Upper lobe of left lung (tissue), 4 donors: Measurements from ENCODE around the gene MTG2.

Source experiments
- EP300 ChIP-seq, 4 donors: sonication (generic); formaldehyde crosslinking; IDR thresholded peaks; one replicate each; pipeline ENCODE4 v1.5.1; 2017; ENCODE audit warnings: antibody characterized with exemption in 4 of 4, control low read depth in 2 of 4
- POLR2A ChIP-seq, 4 donors: fragments of 450-650 bp; IDR thresholded peaks; one replicate each; pipeline ENCODE4 v1.5.1; 2016 to 2017; ENCODE audit warnings: antibody characterized with exemption in 4 of 4, mild to moderate bottlenecking in 2 of 4
- TF ChIP-seq, protein P1 (sequence below), 6 experiments: fragments of 450-650 bp in 4 of 6; fragments of 200-600 bp in 2 of 6; sonication (generic) in 2 of 6; IDR thresholded peaks; one replicate each; pipeline ENCODE4 v1.5.1; 2016 to 2019; ENCODE audit warnings: antibody characterized with exemption in 6 of 6

DNA sequence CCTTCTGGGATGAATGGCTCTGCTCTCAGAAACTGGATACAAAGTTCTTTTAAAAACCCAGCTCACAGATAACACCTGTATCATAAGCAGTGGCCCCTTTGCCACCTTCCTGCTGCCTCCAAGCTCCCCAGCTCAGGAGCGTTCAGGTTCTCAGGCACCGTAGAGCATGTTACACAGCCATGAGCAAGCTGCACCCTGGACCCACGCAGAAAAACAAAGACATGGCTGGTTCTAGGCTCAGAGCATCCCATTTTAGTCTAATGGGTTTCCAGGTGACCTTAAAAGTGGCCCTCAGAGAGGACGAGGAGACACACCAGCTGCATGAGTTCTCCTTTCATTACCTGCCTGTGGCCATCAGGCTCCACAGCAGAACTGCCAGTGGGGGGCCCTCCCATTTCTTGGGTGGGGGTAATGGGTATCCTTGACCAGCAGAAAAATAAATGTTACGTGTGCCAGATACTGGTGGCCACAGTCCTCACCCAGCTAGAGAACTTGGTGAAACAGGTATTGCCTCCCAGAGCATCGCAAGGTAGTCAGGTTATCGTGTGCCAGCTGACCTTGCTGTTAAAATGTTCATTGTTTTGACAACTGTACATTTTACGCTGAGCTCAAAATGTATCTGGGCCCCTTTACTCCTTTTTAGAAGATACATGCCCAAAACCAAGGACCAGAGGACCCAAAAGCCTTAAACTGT, 47.1 kb upstream of the MTG2 start:
- TF ChIP-seq EP300 (IDR thresholded peaks at IDR 0.05) (no peak), POLR2A (IDR thresholded peaks at IDR 0.05) (no peak)
- TF ChIP-seq, protein P1, sequence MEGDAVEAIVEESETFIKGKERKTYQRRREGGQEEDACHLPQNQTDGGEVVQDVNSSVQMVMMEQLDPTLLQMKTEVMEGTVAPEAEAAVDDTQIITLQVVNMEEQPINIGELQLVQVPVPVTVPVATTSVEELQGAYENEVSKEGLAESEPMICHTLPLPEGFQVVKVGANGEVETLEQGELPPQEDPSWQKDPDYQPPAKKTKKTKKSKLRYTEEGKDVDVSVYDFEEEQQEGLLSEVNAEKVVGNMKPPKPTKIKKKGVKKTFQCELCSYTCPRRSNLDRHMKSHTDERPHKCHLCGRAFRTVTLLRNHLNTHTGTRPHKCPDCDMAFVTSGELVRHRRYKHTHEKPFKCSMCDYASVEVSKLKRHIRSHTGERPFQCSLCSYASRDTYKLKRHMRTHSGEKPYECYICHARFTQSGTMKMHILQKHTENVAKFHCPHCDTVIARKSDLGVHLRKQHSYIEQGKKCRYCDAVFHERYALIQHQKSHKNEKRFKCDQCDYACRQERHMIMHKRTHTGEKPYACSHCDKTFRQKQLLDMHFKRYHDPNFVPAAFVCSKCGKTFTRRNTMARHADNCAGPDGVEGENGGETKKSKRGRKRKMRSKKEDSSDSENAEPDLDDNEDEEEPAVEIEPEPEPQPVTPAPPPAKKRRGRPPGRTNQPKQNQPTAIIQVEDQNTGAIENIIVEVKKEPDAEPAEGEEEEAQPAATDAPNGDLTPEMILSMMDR (IDR thresholded peaks at IDR 0.05): no peak
